ENCODE results near the gene RIMBP2.

The RIMBP2 gene

GRCh38 chr12:130434560-130434959 is 281.5 kb downstream of the RIMBP2 start:
- no peaks in the 10 kb centered on the region for H4K20me1 ChIP-seq (ENCODE audit: insufficient read depth, low read length)
- H2AFZ ChIP-seq (ENCODE audit: low read depth, low read length), result no peak overlapping the region
- H3K4me3 ChIP-seq (ENCODE audit: low read depth in 1 of 2, low read length in 2 of 2), result no peak overlapping the region
- no peak for ATAC-seq (ENCODE audit: insufficient read depth, low read depth)
- H3K9ac ChIP-seq (ENCODE audit: low read depth, low read length), result no peak overlapping the region
- H3K79me2 ChIP-seq (ENCODE audit: insufficient read depth, low read length), result no peaks in the 10 kb centered on the region
- H3K4me1 ChIP-seq (ENCODE audit: insufficient read depth, low read length), result no peaks in the 10 kb centered on the region
- TF ChIP-seq CTCF (IDR thresholded peaks at IDR 0.05; ENCODE audit: borderline replicate concordance, extremely low read depth, low read length, poor library complexity, severe bottlenecking) (no peak), EZH2 (IDR thresholded peaks at IDR 0.05; ENCODE audit: borderline replicate concordance, low read depth, low read length, severe bottlenecking) (no peak)
- H3K36me3 ChIP-seq (ENCODE audit: insufficient read depth, low read length), result no peaks in the 10 kb centered on the region
- no peak for DNase-seq
- peaks cover 9% of the 10 kb centered on the region for H3K9me3 ChIP-seq (ENCODE audit: insufficient read depth, low read length, severe bottlenecking)
- no peaks in the 10 kb centered on the region for H3K27me3 ChIP-seq (ENCODE audit: insufficient read depth, low read length, poor library complexity)
- H3K4me2 ChIP-seq (ENCODE audit: insufficient read depth, low read length), result no peak overlapping the region
- no peak overlapping the region for H3K27ac ChIP-seq (ENCODE audit: low read length)

GRCh38 chr12:130433834-130434233 is 282.3 kb downstream of the RIMBP2 start:
- Histone ChIP-seq H3K4me1 (ENCODE audit: insufficient read depth, low read length) (no peaks in the 10 kb centered on the region), H2AFZ (ENCODE audit: low read depth, low read length) (no peak overlapping the region), H3K4me3 (ENCODE audit: low read depth in 1 of 2, low read length in 2 of 2) (no peak overlapping the region), H3K27me3 (ENCODE audit: insufficient read depth, low read length, poor library complexity) (no peaks in the 10 kb centered on the region), H3K79me2 (ENCODE audit: insufficient read depth, low read length) (no peaks in the 10 kb centered on the region), H3K9ac (ENCODE audit: low read depth, low read length) (no peak overlapping the region), H3K27ac (ENCODE audit: low read length) (no peak overlapping the region), H3K36me3 (ENCODE audit: insufficient read depth, low read length) (no peaks in the 10 kb centered on the region), H4K20me1 (ENCODE audit: insufficient read depth, low read length) (no peaks in the 10 kb centered on the region), H3K4me2 (ENCODE audit: insufficient read depth, low read length) (no peak overlapping the region), H3K9me3 (ENCODE audit: insufficient read depth, low read length, severe bottlenecking) (peaks cover 9% of the 10 kb centered on the region)
- TF ChIP-seq CTCF (IDR thresholded peaks at IDR 0.05; ENCODE audit: borderline replicate concordance, extremely low read depth, low read length, poor library complexity, severe bottlenecking) (no peak), EZH2 (IDR thresholded peaks at IDR 0.05; ENCODE audit: borderline replicate concordance, low read depth, low read length, severe bottlenecking) (no peak)
- no peak for DNase-seq
- ATAC-seq (ENCODE audit: insufficient read depth, low read depth), result no peak

- Histone ChIP-seq H3K27me3 (ENCODE audit: insufficient read depth, low read length, poor library complexity) (no peaks in the 10 kb centered on the region), H3K4me3 (ENCODE audit: low read depth in 1 of 2, low read length in 2 of 2) (no peak overlapping the region), H3K36me3 (ENCODE audit: insufficient read depth, low read length) (no peaks in the 10 kb centered on the region), H3K4me2 (ENCODE audit: insufficient read depth, low read length) (no peak overlapping the region), H2AFZ (ENCODE audit: low read depth, low read length) (no peak overlapping the region), H4K20me1 (ENCODE audit: insufficient read depth, low read length) (no peaks in the 10 kb centered on the region), H3K79me2 (ENCODE audit: insufficient read depth, low read length) (no peaks in the 10 kb centered on the region), H3K4me1 (ENCODE audit: insufficient read depth, low read length) (no peaks in the 10 kb centered on the region), H3K27ac (ENCODE audit: low read length) (no peak overlapping the region), H3K9me3 (ENCODE audit: insufficient read depth, low read length, severe bottlenecking) (peaks cover 9% of the 10 kb centered on the region), H3K9ac (ENCODE audit: low read depth, low read length) (no peak overlapping the region)
- no peak for TF ChIP-seq CTCF (IDR thresholded peaks at IDR 0.05; ENCODE audit: borderline replicate concordance, extremely low read depth, low read length, poor library complexity, severe bottlenecking)
- no peak for TF ChIP-seq EZH2 (IDR thresholded peaks at IDR 0.05; ENCODE audit: borderline replicate concordance, low read depth, low read length, severe bottlenecking)
- ATAC-seq (ENCODE audit: insufficient read depth, low read depth) (no peak), DNase-seq (no peak)
Observed at GRCh38 chr12:130433411-130433810, 282.7 kb downstream of the RIMBP2 start.

- ATAC-seq (ENCODE audit: insufficient read depth, low read depth), result no peak
- Histone ChIP-seq H3K79me2 (ENCODE audit: insufficient read depth, low read length) (no peaks in the 10 kb centered on the region), H3K27ac (ENCODE audit: low read length) (no peak overlapping the region), H4K20me1 (ENCODE audit: insufficient read depth, low read length) (no peaks in the 10 kb centered on the region), H3K4me2 (ENCODE audit: insufficient read depth, low read length) (no peak overlapping the region), H3K4me3 (ENCODE audit: low read depth in 1 of 2, low read length in 2 of 2) (no peak overlapping the region), H3K4me1 (ENCODE audit: insufficient read depth, low read length) (no peaks in the 10 kb centered on the region), H3K9ac (ENCODE audit: low read depth, low read length) (no peak overlapping the region), H3K9me3 (ENCODE audit: insufficient read depth, low read length, severe bottlenecking) (no peaks in the 10 kb centered on the region), H3K27me3 (ENCODE audit: insufficient read depth, low read length, poor library complexity) (no peaks in the 10 kb centered on the region), H2AFZ (ENCODE audit: low read depth, low read length) (no peak overlapping the region), H3K36me3 (ENCODE audit: insufficient read depth, low read length) (no peaks in the 10 kb centered on the region)
- no peak for DNase-seq
- no peak for TF ChIP-seq EZH2 (IDR thresholded peaks at IDR 0.05; ENCODE audit: borderline replicate concordance, low read depth, low read length, severe bottlenecking)
- TF ChIP-seq CTCF (IDR thresholded peaks at IDR 0.05; ENCODE audit: borderline replicate concordance, extremely low read depth, low read length, poor library complexity, severe bottlenecking), result no peak
Observed at GRCh38 chr12:130431176-130431575, 284.9 kb downstream of the RIMBP2 start.
